CD4-positive, CD25-positive, alpha-beta regulatory T cell (primary cell): ENCODE measurements around the gene KAT5. TPM values are rescaled to one million over a fixed set of nuclear protein-coding genes. Genes with fewer than 3 reads are reported as not detected.

Experiments
- ATAC-seq, 2 donors: fragments of 150-1000 bp; cut with Tn5 transposase; one replicate each; pipeline ENCODE4 v1.10.0; 2021; ENCODE audit warnings: low read depth in 2 of 2, moderate number of reproducible peaks in 2 of 2, moderate library complexity in 1 of 2
- DNase-seq, 3 donors: peaks; one replicate each; pipeline versions ENCODE4 v3.0.0 to v3.0.0-alpha.2; 2012 to 2022; ENCODE audit warnings: mixed read lengths in 1 of 3
- H3K27ac ChIP-seq: one replicate; pipeline ENCODE4 v1.7.0; 2013; ENCODE audit warnings: mild to moderate bottlenecking, low read length; ENCODE audit not compliant: insufficient read depth, poor library complexity, severe bottlenecking
- H3K27me3 ChIP-seq: one replicate; pipeline ENCODE4 v1.7.0; 2013; ENCODE audit warnings: low read length; ENCODE audit not compliant: control insufficient read depth, insufficient read depth
- H3K36me3 ChIP-seq: one replicate; pipeline ENCODE4 v1.7.0; 2013; ENCODE audit warnings: mild to moderate bottlenecking, low read length, moderate library complexity; ENCODE audit not compliant: control insufficient read depth, insufficient read depth
- H3K4me1 ChIP-seq: 2 replicates; pipeline ENCODE4 v1.7.0; 2013; ENCODE audit warnings: mild to moderate bottlenecking, low read length; ENCODE audit not compliant: insufficient read depth, control insufficient read depth, poor library complexity, severe bottlenecking
- H3K4me3 ChIP-seq: one replicate; pipeline ENCODE4 v1.7.0; 2013; ENCODE audit warnings: low read depth, mild to moderate bottlenecking, low read length, moderate library complexity
- H3K9me3 ChIP-seq, 2 experiments: 1 replicate in 1 of 2; 2 replicates in 1 of 2; pipeline ENCODE4 v1.7.0; 2013; ENCODE audit warnings: low read length in 2 of 2, mild to moderate bottlenecking in 1 of 2, moderate library complexity in 1 of 2; ENCODE audit not compliant: control insufficient read depth in 2 of 2
- H3K27ac Mint-ChIP-seq, 3 donors: one replicate each; pipeline ENCODE4 v1.8.0; 2020 to 2022; ENCODE audit warnings: mild to moderate bottlenecking in 3 of 3, mixed read lengths in 3 of 3, moderate library complexity in 2 of 3
- H3K27me3 Mint-ChIP-seq: one replicate; pipeline ENCODE4 v1.8.0; 2022; ENCODE audit warnings: mild to moderate bottlenecking, mixed read lengths
- H3K36me3 Mint-ChIP-seq: one replicate; pipeline ENCODE4 v1.8.0; 2020; ENCODE audit warnings: mixed read lengths
- H3K4me1 Mint-ChIP-seq, 4 donors: one replicate each; pipeline ENCODE4 v1.8.0; 2020 to 2022; ENCODE audit warnings: mixed read lengths in 4 of 4, mild to moderate bottlenecking in 1 of 4
- H3K4me3 Mint-ChIP-seq, 4 donors: one replicate each; pipeline ENCODE4 v1.8.0; 2020 to 2022; ENCODE audit warnings: mild to moderate bottlenecking in 4 of 4, mixed read lengths in 4 of 4, moderate library complexity in 3 of 4
- H3K9me3 Mint-ChIP-seq, 7 donors: one replicate each; pipeline ENCODE4 v1.8.0; 2020 to 2022; ENCODE audit warnings: mixed read lengths in 7 of 7, mild to moderate bottlenecking in 3 of 7, moderate library complexity in 2 of 7
- polyA plus RNA-seq, 4 donors: library from polyadenylated mRNA; unstranded; fragments of 300-500 nt; fragmentation: Illumina TruSeq; gene quantifications; one replicate each; pipeline ENCODE4 v1.2.3, GENCODE V29; 2021
- total RNA-seq: library from RNA; stranded (reverse); gene quantifications from one replicate; pipeline ENCODE4 v1.2.3, GENCODE V29; 2022

KAT5 gene
- total and polyA plus RNA-seq, 5 donors from 2014 or later, result 45.4 to 127 (median 56.6) TPM

- Mint-ChIP-seq H3K27me3 (no peaks in the 10 kb centered on the region), H3K4me3 (peak overlapping the region; percentile 93 to 99 (median 97)), H3K9me3 (peaks cover 0 to 2% (median 0%) of the 10 kb centered on the region in 7 donors), H3K27ac (peak overlapping the region; percentile 99 to 100 (median 99)), H3K36me3 (peaks cover 28% of the 10 kb centered on the region), H3K4me1 (peaks cover 5 to 34% (median 22%) of the 10 kb centered on the region in 4 donors)
- no peak for ATAC-seq
- Histone ChIP-seq H3K4me1 (peaks cover 19% of the 10 kb centered on the region), H3K36me3 (peaks cover 42% of the 10 kb centered on the region), H3K9me3 (no peaks in the 10 kb centered on the region), H3K27me3 (no peaks in the 10 kb centered on the region), H3K27ac (peak overlapping the region; percentile 99), H3K4me3 (peak overlapping the region; percentile 78)
- DNase-seq, result no peak
Observed at GRCh38 chr11:65712633-65713076, 603 bp downstream of the KAT5 start.

- Mint-ChIP-seq H3K36me3 (peaks cover 32% of the 10 kb centered on the region), H3K27ac (peak overlapping the region; percentile 80 to 92 (median 91)), H3K4me3 (peak overlapping the region; percentile 44 to 99 (median 95)), H3K27me3 (no peaks in the 10 kb centered on the region), H3K4me1 (peaks cover 5 to 39% (median 24%) of the 10 kb centered on the region in 4 donors), H3K9me3 (peaks cover 0 to 2% (median 0%) of the 10 kb centered on the region in 7 donors)
- peak overlapping the region; percentile 99 for H3K27ac ChIP-seq
- H3K4me3 ChIP-seq, result no peak overlapping the region
- DNase-seq, result no peak
- no peaks in the 10 kb centered on the region for H3K9me3 ChIP-seq
- no peaks in the 10 kb centered on the region for H3K27me3 ChIP-seq
- ATAC-seq, result no peak
- peaks cover 19% of the 10 kb centered on the region for H3K4me1 ChIP-seq
- H3K36me3 ChIP-seq, result peaks cover 49% of the 10 kb centered on the region
Observed at GRCh38 chr11:65713212-65713969, 1.3 kb downstream of the KAT5 start.

GRCh38 chr11:65714433-65714832 lies 2.4 kb downstream of the KAT5 start:
- H3K9me3 ChIP-seq, result no peaks in the 10 kb centered on the region
- Mint-ChIP-seq H3K27ac (peak overlapping the region in 2 of 3 donors; percentile 26 to 92), H3K27me3 (no peaks in the 10 kb centered on the region), H3K9me3 (peaks cover 0 to 2% (median 0%) of the 10 kb centered on the region in 7 donors), H3K4me3 (peak overlapping the region; percentile 16 to 89 (median 71)), H3K36me3 (peaks cover 32% of the 10 kb centered on the region), H3K4me1 (peaks cover 5 to 50% (median 32%) of the 10 kb centered on the region in 4 donors)
- peaks cover 29% of the 10 kb centered on the region for H3K4me1 ChIP-seq
- no peaks in the 10 kb centered on the region for H3K27me3 ChIP-seq
- no peak overlapping the region for H3K4me3 ChIP-seq
- ATAC-seq (no peak), DNase-seq (no peak)
- no peak overlapping the region for H3K27ac ChIP-seq
- peaks cover 57% of the 10 kb centered on the region for H3K36me3 ChIP-seq

GRCh38 chr11:65716302-65716701 lies 4.2 kb downstream of the KAT5 start:
- Histone ChIP-seq H3K27ac (no peak overlapping the region), H3K9me3 (no peaks in the 10 kb centered on the region), H3K4me1 (peaks cover 34% of the 10 kb centered on the region), H3K4me3 (no peak overlapping the region), H3K36me3 (peaks cover 57% of the 10 kb centered on the region), H3K27me3 (no peaks in the 10 kb centered on the region)
- Mint-ChIP-seq H3K27ac (peak overlapping the region in 1 of 3 donors; percentile 58), H3K4me3 (peak overlapping the region in 2 of 4 donors; percentile 62 to 84), H3K9me3 (peaks cover 0 to 2% (median 0%) of the 10 kb centered on the region in 7 donors), H3K27me3 (no peaks in the 10 kb centered on the region), H3K4me1 (peaks cover 5 to 59% (median 32%) of the 10 kb centered on the region in 4 donors), H3K36me3 (peaks cover 32% of the 10 kb centered on the region)
- ATAC-seq, result no peak
- no peak for DNase-seq

- H3K9me3 ChIP-seq, result no peaks in the 10 kb centered on the region
- DNase-seq (no peak), ATAC-seq (no peak)
- H3K4me3 Mint-ChIP-seq, result peak overlapping the region; percentile 44 to 92 (median 58)
- peaks cover 57% of the 10 kb centered on the region for H3K36me3 ChIP-seq
- peaks cover 32% of the 10 kb centered on the region for H3K36me3 Mint-ChIP-seq
- no peaks in the 10 kb centered on the region for H3K27me3 ChIP-seq
- peaks cover 31% of the 10 kb centered on the region for H3K4me1 ChIP-seq
- H3K4me1 Mint-ChIP-seq, result peaks cover under 1 to 57% (median 30%) of the 10 kb centered on the region in 4 donors
- H3K27me3 Mint-ChIP-seq, result no peaks in the 10 kb centered on the region
- no peak overlapping the region for H3K27ac ChIP-seq
- no peak overlapping the region for H3K4me3 ChIP-seq
- H3K9me3 Mint-ChIP-seq, result peaks cover 0 to 2% (median 0%) of the 10 kb centered on the region in 7 donors
- H3K27ac Mint-ChIP-seq, result no peak overlapping the region
Observed at GRCh38 chr11:65716774-65717405, 4.8 kb downstream of the KAT5 start.

GRCh38 chr11:65717906-65718305 lies 5.9 kb downstream of the KAT5 start:
- Histone ChIP-seq H3K4me1 (peaks cover 24% of the 10 kb centered on the region), H3K36me3 (peaks cover 57% of the 10 kb centered on the region), H3K9me3 (no peaks in the 10 kb centered on the region), H3K27ac (no peak overlapping the region), H3K4me3 (no peak overlapping the region), H3K27me3 (no peaks in the 10 kb centered on the region)
- peaks cover 32% of the 10 kb centered on the region for H3K36me3 Mint-ChIP-seq
- H3K4me3 Mint-ChIP-seq, result peak overlapping the region in 3 of 4 donors; percentile 29 to 92 (median 68)
- H3K27me3 Mint-ChIP-seq, result peaks cover 1% of the 10 kb centered on the region
- DNase-seq (no peak), ATAC-seq (no peak)
- peaks cover 0 to 2% (median 0%) of the 10 kb centered on the region in 7 donors for H3K9me3 Mint-ChIP-seq
- peak overlapping the region in 1 of 3 donors; percentile 33 for H3K27ac Mint-ChIP-seq
- peaks cover 0 to 54% (median 25%) of the 10 kb centered on the region in 4 donors for H3K4me1 Mint-ChIP-seq

GRCh38 chr11:65718531-65718930 lies 6.5 kb downstream of the KAT5 start:
- Mint-ChIP-seq H3K27ac (peak overlapping the region in 1 of 3 donors; percentile 69), H3K9me3 (no peaks in the 10 kb centered on the region), H3K4me3 (peak overlapping the region; percentile 65 to 92 (median 90)), H3K4me1 (peaks cover 0 to 48% (median 24%) of the 10 kb centered on the region in 4 donors), H3K27me3 (peaks cover 8% of the 10 kb centered on the region), H3K36me3 (peaks cover 30% of the 10 kb centered on the region)
- Histone ChIP-seq H3K4me3 (no peak overlapping the region), H3K36me3 (peaks cover 53% of the 10 kb centered on the region), H3K9me3 (no peaks in the 10 kb centered on the region), H3K4me1 (peaks cover 20% of the 10 kb centered on the region), H3K27me3 (no peaks in the 10 kb centered on the region), H3K27ac (no peak overlapping the region)
- ATAC-seq (no peak), DNase-seq (no peak)
